ENCODE results near the gene SPAG17.

DNA sequence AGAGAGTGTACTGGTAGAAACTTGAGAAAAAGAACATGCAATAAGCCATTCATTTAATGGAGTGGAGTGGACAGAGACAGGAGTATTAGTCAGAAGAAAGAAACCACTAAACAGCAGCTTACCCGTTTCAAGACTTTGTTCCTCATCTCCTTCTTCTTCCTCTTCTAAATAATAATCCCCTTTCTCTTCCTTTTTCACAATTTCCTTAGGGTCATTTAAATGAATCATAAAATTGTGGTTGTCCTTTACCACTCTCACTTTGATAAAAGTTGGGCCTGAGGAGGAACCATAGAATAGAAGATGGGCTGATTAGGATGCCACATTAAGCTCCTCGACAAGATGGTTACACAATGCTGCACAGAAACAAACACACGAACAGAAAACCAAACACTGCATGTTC lies 145.9 kb downstream of the SPAG17 start:
- TF ChIP-seq EZH2 (IDR thresholded peaks at IDR 0.05; ENCODE audit: insufficient read depth, low read length): no peak
- TF ChIP-seq, protein P1, sequence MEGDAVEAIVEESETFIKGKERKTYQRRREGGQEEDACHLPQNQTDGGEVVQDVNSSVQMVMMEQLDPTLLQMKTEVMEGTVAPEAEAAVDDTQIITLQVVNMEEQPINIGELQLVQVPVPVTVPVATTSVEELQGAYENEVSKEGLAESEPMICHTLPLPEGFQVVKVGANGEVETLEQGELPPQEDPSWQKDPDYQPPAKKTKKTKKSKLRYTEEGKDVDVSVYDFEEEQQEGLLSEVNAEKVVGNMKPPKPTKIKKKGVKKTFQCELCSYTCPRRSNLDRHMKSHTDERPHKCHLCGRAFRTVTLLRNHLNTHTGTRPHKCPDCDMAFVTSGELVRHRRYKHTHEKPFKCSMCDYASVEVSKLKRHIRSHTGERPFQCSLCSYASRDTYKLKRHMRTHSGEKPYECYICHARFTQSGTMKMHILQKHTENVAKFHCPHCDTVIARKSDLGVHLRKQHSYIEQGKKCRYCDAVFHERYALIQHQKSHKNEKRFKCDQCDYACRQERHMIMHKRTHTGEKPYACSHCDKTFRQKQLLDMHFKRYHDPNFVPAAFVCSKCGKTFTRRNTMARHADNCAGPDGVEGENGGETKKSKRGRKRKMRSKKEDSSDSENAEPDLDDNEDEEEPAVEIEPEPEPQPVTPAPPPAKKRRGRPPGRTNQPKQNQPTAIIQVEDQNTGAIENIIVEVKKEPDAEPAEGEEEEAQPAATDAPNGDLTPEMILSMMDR (IDR thresholded peaks at IDR 0.05; ENCODE audit: insufficient read depth, low read depth, low read length): no peak

All from astrocyte (in vitro differentiated cells and primary cell).